Activated effector memory CD4-positive, alpha-beta T cell treated with anti-CD3 and anti-CD28 coated beads, Interleukin-2, amount 50 U/mL, for 16 hours (primary cell): ENCODE results near the gene SENP7.
"Not testable (repeated sequence)": the region's sequence is repeated elsewhere in the genome, so short reads cannot be mapped to it uniquely, and the experiment has no call there.

ENCODE experiments used
- DNase-seq: peaks from one replicate; pipeline ENCODE4 v3.0.0-alpha.2; 2020

Gene SENP7

GRCh38 chr3:101519685-101520365 lies 6.8 kb upstream of the SENP7 start:
- DNase-seq = no peak

GRCh38 chr3:101518421-101518871 lies 5.4 kb upstream of the SENP7 start:
- peak; percentile 69 for DNase-seq

GRCh38 chr3:101513419-101513986 lies 491 bp upstream of the SENP7 start:
- DNase-seq = no peak

GRCh38 chr3:101512396-101512645 lies 691 bp downstream of the SENP7 start:
- no peak for DNase-seq

- DNase-seq = no peak
Observed at GRCh38 chr3:101509811-101510210, 3.2 kb downstream of the SENP7 start.

GRCh38 chr3:101509281-101509680 lies 3.7 kb downstream of the SENP7 start:
- DNase-seq = no peak

- no peak for DNase-seq
Observed at GRCh38 chr3:101501783-101502182, 11.2 kb downstream of the SENP7 start.

- no peak for DNase-seq
Observed at GRCh38 chr3:101500208-101500607, 12.8 kb downstream of the SENP7 start.

GRCh38 chr3:101497803-101498202 lies 15.2 kb downstream of the SENP7 start:
- DNase-seq = no peak

- no peak for DNase-seq
Observed at GRCh38 chr3:101495552-101495951, 17.5 kb downstream of the SENP7 start.

- no peak for DNase-seq
Observed at GRCh38 chr3:101484805-101485620, 28.0 kb downstream of the SENP7 start.

- no peak for DNase-seq
Observed at GRCh38 chr3:101478980-101479379, 34.0 kb downstream of the SENP7 start.

- DNase-seq = not testable (repeated sequence)
Observed at GRCh38 chr3:101474841-101475552, 38.0 kb downstream of the SENP7 start.

GRCh38 chr3:101468676-101469075 lies 44.3 kb downstream of the SENP7 start:
- DNase-seq = not testable (repeated sequence)

GRCh38 chr3:101467310-101467663 lies 45.7 kb downstream of the SENP7 start:
- DNase-seq = not testable (repeated sequence)

GRCh38 chr3:101466465-101467309 lies 46.3 kb downstream of the SENP7 start:
- no peak for DNase-seq

GRCh38 chr3:101464235-101464634 lies 48.8 kb downstream of the SENP7 start:
- DNase-seq = no peak

- DNase-seq = no peak
Observed at GRCh38 chr3:101461451-101461850, 51.6 kb downstream of the SENP7 start.

- no peak for DNase-seq
Observed at GRCh38 chr3:101458387-101458786, 54.6 kb downstream of the SENP7 start.

- no peak for DNase-seq
Observed at GRCh38 chr3:101454629-101455028, 58.4 kb downstream of the SENP7 start.

- no peak for DNase-seq
Observed at GRCh38 chr3:101453961-101454360, 59.1 kb downstream of the SENP7 start.

GRCh38 chr3:101438641-101439040 lies 74.4 kb downstream of the SENP7 start:
- DNase-seq = not testable (repeated sequence)

- DNase-seq = no peak
Observed at GRCh38 chr3:101433652-101434051, 79.4 kb downstream of the SENP7 start.
